Nasal cavity respiratory epithelium epithelial cell of viscerocranial mucosa (primary cell): ENCODE measurements around the gene IFI27L1. TPM values are rescaled to one million over a fixed set of nuclear protein-coding genes. Genes with fewer than 3 reads are reported as not detected.

ENCODE experiments used
- total RNA-seq: library from RNA; depleted of rRNA; stranded (reverse); fragments of >200 nt; gene quantifications from 2 replicates; pipeline ENCODE4 v1.2.3, GENCODE V29; 2014

IFI27L1 gene
- 5.0 and 9.2 TPM in 2 replicates for total RNA-seq

GRCh38 chr14:94080621-94081385 lies at the start of gene IFI27L1, which contains the start of gene DDX24:
IFI27L1 (plus strand) TSS chr14:94081310; CDS start chr14:94096938, 15,628 bp downstream.
DDX24 (minus strand) TSS chr14:94081202; CDS start chr14:94079742, 1,460 bp downstream.

GRCh38 chr14:94110552-94111181 lies 29.6 kb downstream of the IFI27L1 start, which contains the start of gene IFI27:
IFI27 (plus strand) TSS chr14:94110736.

GRCh38 chr14:94129111-94129757 lies 48.1 kb downstream of the IFI27L1 start, which contains the start of gene IFI27L2:
IFI27L2 (minus strand) TSS chr14:94129604; CDS start chr14:94129564, 40 bp downstream.

Other genes starting within 250 kb of the IFI27L1 start
- not detected in 2 replicates for gene FAM181A, start 154.0 kb upstream of the IFI27L1 start, total RNA-seq
- under 0.01 and 0.43 TPM in 2 replicates for gene ASB2, start 104.7 kb upstream of the IFI27L1 start, total RNA-seq
- gene CCDC197, start 84.0 kb upstream of the IFI27L1 start, total RNA-seq: not detected in 2 replicates
- gene OTUB2, start 55.0 kb upstream of the IFI27L1 start, total RNA-seq: 2.7 and 4.2 TPM in 2 replicates
- 83.7 and 160 TPM in 2 replicates for gene DDX24, start 108 bp upstream of the IFI27L1 start, total RNA-seq
- 41.1 and 53.0 TPM in 2 replicates for gene IFI27, start 29.4 kb downstream of the IFI27L1 start, total RNA-seq
- 39.5 and 43.1 TPM in 2 replicates for gene IFI27L2, start 48.3 kb downstream of the IFI27L1 start, total RNA-seq
- 15.9 and 17.4 TPM in 2 replicates for gene PPP4R4, start 93.0 kb downstream of the IFI27L1 start, total RNA-seq
- gene SERPINA10, start 212.0 kb downstream of the IFI27L1 start, total RNA-seq: not detected in 2 replicates
- gene SERPINA6, start 242.0 kb downstream of the IFI27L1 start, total RNA-seq: not detected in 2 replicates